ENCODE data around the gene EMC7. TPM values are rescaled to one million over a fixed set of nuclear protein-coding genes. Genes with fewer than 3 reads are reported as not detected.

The EMC7 gene
- total RNA-seq, 2 donors from 2014 or later = 36.7 to 44.5 TPM

GRCh38 chr15:34049112-34049511, 52.5 kb downstream of the EMC7 start:
- Histone ChIP-seq H3K27me3 (ENCODE audit: control insufficient read depth, insufficient read depth, low read length, poor library complexity, severe bottlenecking) (no peaks in the 10 kb centered on the region), H3K4me3 (ENCODE audit: low read length) (no peak overlapping the region), H3K9ac (ENCODE audit: extremely low read depth, low read length, poor library complexity, severe bottlenecking) (no peak overlapping the region), H3K9me3 (ENCODE audit: control insufficient read depth, low read length) (peaks cover 29% of the 10 kb centered on the region), H3K4me1 (ENCODE audit: control insufficient read depth, insufficient read depth, low read length) (peaks cover 4% of the 10 kb centered on the region), H3K27ac (ENCODE audit: low read depth, low read length) (no peak overlapping the region), H3K36me3 (ENCODE audit: control insufficient read depth, insufficient read depth, low read length) (no peaks in the 10 kb centered on the region)
- Mint-ChIP-seq H3K36me3 (ENCODE audit: low read depth) (no peaks in the 10 kb centered on the region), H3K27ac (no peak overlapping the region), H3K4me1 (peaks cover 3% of the 10 kb centered on the region), H3K27me3 (ENCODE audit: insufficient read depth) (peaks cover 9% of the 10 kb centered on the region), H3K9me3 (peaks cover 49% of the 10 kb centered on the region), H3K4me3 (no peak overlapping the region)
- no peak for TF ChIP-seq CTCF (conservative IDR thresholded peaks at IDR 0.05)
- WGBS, 2 experiments (ENCODE audit: insufficient coverage in 1 of 2, insufficient read length in 1 of 2) = 91 to 96% methylated on average over 2 of the region's 2 CpGs
- DNase-seq = no peak

GRCh38 chr15:34047893-34048775, 53.5 kb downstream of the EMC7 start:
- no peak for TF ChIP-seq CTCF (conservative IDR thresholded peaks at IDR 0.05)
- H3K4me1 Mint-ChIP-seq = peaks cover 5% of the 10 kb centered on the region
- Histone ChIP-seq H3K4me1 (ENCODE audit: control insufficient read depth, insufficient read depth, low read length) (peaks cover 5% of the 10 kb centered on the region), H3K9ac (ENCODE audit: extremely low read depth, low read length, poor library complexity, severe bottlenecking) (no peak overlapping the region), H3K36me3 (ENCODE audit: control insufficient read depth, insufficient read depth, low read length) (no peaks in the 10 kb centered on the region), H3K4me3 (ENCODE audit: low read length) (peak overlapping the region; percentile 14), H3K9me3 (ENCODE audit: control insufficient read depth, low read length) (peaks cover 29% of the 10 kb centered on the region), H3K27me3 (ENCODE audit: control insufficient read depth, insufficient read depth, low read length, poor library complexity, severe bottlenecking) (no peaks in the 10 kb centered on the region), H3K27ac (ENCODE audit: low read depth, low read length) (peak overlapping the region; percentile 37)
- peak overlapping the region; percentile 49 for H3K27ac Mint-ChIP-seq
- H3K9me3 Mint-ChIP-seq = peaks cover 43% of the 10 kb centered on the region
- H3K4me3 Mint-ChIP-seq = no peak overlapping the region
- 82 to 88% methylated on average over 6 to 10 of the region's 10 CpGs for WGBS, 2 experiments (ENCODE audit: insufficient coverage in 1 of 2, insufficient read length in 1 of 2)
- no peaks in the 10 kb centered on the region for H3K36me3 Mint-ChIP-seq (ENCODE audit: low read depth)
- DNase-seq = no peak
- H3K27me3 Mint-ChIP-seq (ENCODE audit: insufficient read depth) = peaks cover 10% of the 10 kb centered on the region

DNA sequence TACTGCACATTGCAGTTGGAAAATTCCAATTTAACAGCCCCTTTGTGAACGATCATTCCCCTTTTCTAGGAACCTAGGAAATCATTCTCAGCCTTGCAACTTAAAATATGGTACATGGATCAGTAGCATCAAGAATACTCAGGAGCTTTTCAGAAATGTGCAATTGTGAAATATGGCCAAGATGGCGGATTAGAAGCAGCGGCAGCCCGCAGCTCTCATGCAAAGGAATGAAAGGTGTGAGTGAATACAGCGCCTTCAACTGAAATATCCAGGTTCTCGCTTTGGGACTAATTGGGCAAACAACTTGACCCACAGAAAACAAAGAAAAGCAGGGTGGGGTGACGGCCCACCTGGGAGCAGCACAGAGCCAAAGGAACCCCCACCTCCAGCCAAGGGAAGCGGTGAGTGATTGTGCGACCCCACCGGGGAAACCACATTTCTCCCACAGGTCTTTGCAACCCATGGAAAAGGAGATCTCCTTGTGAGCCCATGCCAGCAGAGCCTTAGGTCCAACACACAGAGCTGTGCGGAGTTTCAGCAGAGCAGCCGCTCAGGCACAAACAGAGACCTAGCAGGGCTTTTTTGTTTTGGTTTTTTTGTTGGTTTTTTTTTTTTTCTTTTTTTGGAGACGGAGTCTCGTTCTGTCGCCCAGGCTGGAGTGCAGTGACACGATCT, 55.1 kb downstream of the EMC7 start:
- H3K36me3 ChIP-seq (ENCODE audit: control insufficient read depth, insufficient read depth, low read length) = no peaks in the 10 kb centered on the region
- no peak overlapping the region for H3K4me3 ChIP-seq (ENCODE audit: low read length)
- H3K27ac ChIP-seq (ENCODE audit: low read depth, low read length) = no peak overlapping the region
- WGBS, 2 experiments (ENCODE audit: insufficient coverage in 1 of 2, insufficient read length in 1 of 2) = 95 to 100% methylated on average over 5 to 12 of the region's 16 CpGs
- no peak overlapping the region for H3K9ac ChIP-seq (ENCODE audit: extremely low read depth, low read length, poor library complexity, severe bottlenecking)
- H3K27me3 Mint-ChIP-seq (ENCODE audit: insufficient read depth) = peaks cover 7% of the 10 kb centered on the region
- DNase-seq = no peak
- no peak for TF ChIP-seq CTCF (conservative IDR thresholded peaks at IDR 0.05)
- H3K4me3 Mint-ChIP-seq = no peak overlapping the region
- peaks cover 36% of the 10 kb centered on the region for H3K9me3 Mint-ChIP-seq
- peaks cover 5% of the 10 kb centered on the region for H3K4me1 ChIP-seq (ENCODE audit: control insufficient read depth, insufficient read depth, low read length)
- H3K27ac Mint-ChIP-seq = no peak overlapping the region
- H3K9me3 ChIP-seq (ENCODE audit: control insufficient read depth, low read length) = peaks cover 26% of the 10 kb centered on the region
- H3K36me3 Mint-ChIP-seq (ENCODE audit: low read depth) = no peaks in the 10 kb centered on the region
- H3K27me3 ChIP-seq (ENCODE audit: control insufficient read depth, insufficient read depth, low read length, poor library complexity, severe bottlenecking) = no peaks in the 10 kb centered on the region
- H3K4me1 Mint-ChIP-seq = peaks cover 5% of the 10 kb centered on the region

All from endodermal cell (in vitro differentiated cells).